Stimulated activated CD4-positive, alpha-beta T cell treated with anti-CD3 and anti-CD28 coated beads, Interleukin-12 subunit alpha, Interleukin-12 subunit beta, amount 100 ng/mL, for 4 hours (primary cell): ENCODE results near the gene NOX4.
"Not testable (repeated sequence)": the region's sequence is repeated elsewhere in the genome, so short reads cannot be mapped to it uniquely, and the experiment has no call there.

Experiments used
- DNase-seq: peaks from one replicate; pipeline ENCODE4 v3.0.0-alpha.2; 2020

NOX4 gene

GRCh38 chr11:89293965-89294679 is 197.1 kb downstream of the NOX4 start:
- DNase-seq, result no peak

GRCh38 chr11:89288004-89288403 is 203.2 kb downstream of the NOX4 start:
- DNase-seq, result not testable (repeated sequence)

GRCh38 chr11:89286601-89287000 is 204.6 kb downstream of the NOX4 start:
- not testable (repeated sequence) for DNase-seq

- not testable (repeated sequence) for DNase-seq
These were observed 210.0 kb downstream of the NOX4 start for GRCh38 chr11:89281032-89281677.

- no peak for DNase-seq
These were observed 212.0 kb downstream of the NOX4 start for GRCh38 chr11:89279176-89279575.

- no peak for DNase-seq
These were observed 215.2 kb downstream of the NOX4 start for GRCh38 chr11:89275966-89276365.
